ENCODE measurements around the gene COL6A3. TPM values are rescaled to one million over a fixed set of nuclear protein-coding genes. Genes with fewer than 3 reads are reported as not detected.

The COL6A3 gene
- total RNA-seq, 1 donor from 2014 or later: 0.41 TPM

- Histone ChIP-seq H3K27ac (no peak overlapping the region), H3K4me3 (no peak overlapping the region), H3K27me3 (no peaks in the 10 kb centered on the region), H3K9me3 (ENCODE audit: low read depth) (no peaks in the 10 kb centered on the region), H3K9ac (no peak overlapping the region), H3K4me1 (no peaks in the 10 kb centered on the region), H3F3A (ENCODE audit: low read depth) (no peaks in the 10 kb centered on the region), H3K79me2 (ENCODE audit: low read depth) (no peaks in the 10 kb centered on the region), H4K20me1 (ENCODE audit: low read depth) (no peaks in the 10 kb centered on the region), H3K36me3 (no peaks in the 10 kb centered on the region), H2AFZ (replicated peaks) (no peak overlapping the region), H3K4me2 (no peak overlapping the region)
- Mint-ChIP-seq H3K9me3 (no peaks in the 10 kb centered on the region), H3K4me3 (no peak overlapping the region), H3K27me3 (ENCODE audit: insufficient read depth, low read depth) (peaks cover 3% of the 10 kb centered on the region), H3K36me3 (no peaks in the 10 kb centered on the region), H3K27ac (no peak overlapping the region), H3K4me1 (peaks cover 3% of the 10 kb centered on the region)
- no peak for TF ChIP-seq EZH2phosphoT487 (IDR thresholded peaks at IDR 0.05)
- TF ChIP-seq CTCF (IDR thresholded peaks at IDR 0.05): no peak
- no peak for TF ChIP-seq EZH2 (IDR thresholded peaks at IDR 0.05)
- DNase-seq (ENCODE audit: low spot score): no peak
These were observed 33.5 kb upstream of the COL6A3 start for GRCh38 chr2:237447496-237447895.

GRCh38 chr2:237446338-237446665, 32.3 kb upstream of the COL6A3 start:
- Histone ChIP-seq H3K9me3 (ENCODE audit: low read depth) (no peaks in the 10 kb centered on the region), H3K36me3 (no peaks in the 10 kb centered on the region), H3F3A (ENCODE audit: low read depth) (no peaks in the 10 kb centered on the region), H3K27me3 (no peaks in the 10 kb centered on the region), H3K4me2 (no peak overlapping the region), H3K9ac (no peak overlapping the region), H3K4me3 (no peak overlapping the region), H4K20me1 (ENCODE audit: low read depth) (no peaks in the 10 kb centered on the region), H3K27ac (no peak overlapping the region), H3K79me2 (ENCODE audit: low read depth) (no peaks in the 10 kb centered on the region), H3K4me1 (no peaks in the 10 kb centered on the region), H2AFZ (replicated peaks) (no peak overlapping the region)
- H3K9me3 Mint-ChIP-seq: no peaks in the 10 kb centered on the region
- peaks cover 2% of the 10 kb centered on the region for H3K27me3 Mint-ChIP-seq (ENCODE audit: insufficient read depth, low read depth)
- no peak overlapping the region for H3K4me3 Mint-ChIP-seq
- TF ChIP-seq EZH2phosphoT487 (IDR thresholded peaks at IDR 0.05) (no peak), CTCF (IDR thresholded peaks at IDR 0.05) (no peak), EZH2 (IDR thresholded peaks at IDR 0.05) (no peak)
- no peak for DNase-seq (ENCODE audit: low spot score)
- no peaks in the 10 kb centered on the region for H3K36me3 Mint-ChIP-seq
- H3K4me1 Mint-ChIP-seq: peaks cover 9% of the 10 kb centered on the region
- no peak overlapping the region for H3K27ac Mint-ChIP-seq

- no peak overlapping the region for H3K9ac ChIP-seq
- no peak overlapping the region for H3K27ac ChIP-seq
- H4K20me1 ChIP-seq (ENCODE audit: low read depth): no peaks in the 10 kb centered on the region
- H3F3A ChIP-seq (ENCODE audit: low read depth): no peaks in the 10 kb centered on the region
- no peaks in the 10 kb centered on the region for H3K4me1 ChIP-seq
- no peaks in the 10 kb centered on the region for H3K9me3 ChIP-seq (ENCODE audit: low read depth)
- H3K36me3 ChIP-seq: no peaks in the 10 kb centered on the region
- Mint-ChIP-seq H3K27ac (no peak overlapping the region), H3K4me3 (no peak overlapping the region), H3K4me1 (peaks cover 6% of the 10 kb centered on the region), H3K27me3 (ENCODE audit: insufficient read depth, low read depth) (peaks cover 2% of the 10 kb centered on the region), H3K9me3 (no peaks in the 10 kb centered on the region), H3K36me3 (no peaks in the 10 kb centered on the region)
- no peak overlapping the region for H3K4me2 ChIP-seq
- no peak overlapping the region for H2AFZ ChIP-seq (replicated peaks)
- DNase-seq (ENCODE audit: low spot score): no peak
- no peak for TF ChIP-seq EZH2phosphoT487 (IDR thresholded peaks at IDR 0.05)
- no peak for TF ChIP-seq EZH2 (IDR thresholded peaks at IDR 0.05)
- no peak for TF ChIP-seq CTCF (IDR thresholded peaks at IDR 0.05)
- H3K4me3 ChIP-seq: no peak overlapping the region
- no peaks in the 10 kb centered on the region for H3K27me3 ChIP-seq
- no peaks in the 10 kb centered on the region for H3K79me2 ChIP-seq (ENCODE audit: low read depth)
These were observed 31.8 kb upstream of the COL6A3 start for GRCh38 chr2:237445611-237446337.

All from neural progenitor cell (in vitro differentiated cells).